SHP77 (cell line): ENCODE data around the gene MMP15.
"Not testable (repeated sequence)": the region's sequence is repeated elsewhere in the genome, so short reads cannot be mapped to it uniquely, and the experiment has no call there.

Source experiments
- DNase-seq, 2 experiments: peaks; one replicate each; lab custom pipeline; 2025; lab: John Stamatoyannopoulos, UW

Gene MMP15

DNA sequence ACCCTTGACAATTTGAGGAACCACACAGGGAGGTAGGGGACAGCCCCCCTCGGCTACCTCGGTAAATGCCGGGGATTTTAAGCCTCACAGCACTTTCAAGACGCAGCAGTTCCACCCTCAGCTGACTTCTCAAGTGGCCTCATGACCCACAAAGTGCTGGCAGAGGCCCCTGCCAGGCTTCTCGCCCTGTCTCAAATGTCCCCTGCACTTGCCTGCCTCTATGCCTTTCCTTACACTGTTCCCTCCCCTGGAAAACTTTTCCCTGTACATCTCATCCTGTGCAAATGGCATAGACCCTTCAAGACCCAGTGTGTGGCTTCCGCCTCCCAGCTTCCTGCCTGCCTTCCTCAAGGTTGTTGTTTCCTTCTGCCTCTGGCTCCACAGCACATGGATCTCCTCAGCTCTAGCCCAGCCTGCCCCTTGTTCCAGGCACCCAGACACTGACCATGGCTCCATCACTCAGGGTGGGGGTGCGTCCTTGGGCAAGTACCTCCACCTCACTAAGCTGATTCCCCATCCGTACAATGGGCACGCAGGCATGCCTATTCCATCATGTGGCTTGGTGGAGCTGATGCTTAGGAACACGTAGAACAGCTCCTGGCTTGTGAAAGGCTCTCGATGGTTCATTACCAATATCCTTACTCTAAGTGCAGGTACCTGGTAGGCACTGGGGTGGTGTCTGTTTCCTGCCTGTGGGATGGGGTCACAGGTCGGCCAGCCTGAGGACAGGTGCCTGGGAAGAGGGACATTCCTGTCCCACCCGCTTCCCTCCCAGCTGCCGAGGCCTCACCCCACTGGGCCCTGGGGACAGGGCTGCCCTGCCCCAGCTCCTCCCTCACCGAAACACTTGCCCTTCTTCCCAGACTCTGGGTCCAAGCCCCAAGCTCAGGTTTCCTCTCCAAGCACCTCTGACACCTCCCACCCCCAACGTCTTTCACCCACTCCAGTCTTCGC, 24.0 kb downstream of the MMP15 start:
- DNase-seq, result no peak

DNA sequence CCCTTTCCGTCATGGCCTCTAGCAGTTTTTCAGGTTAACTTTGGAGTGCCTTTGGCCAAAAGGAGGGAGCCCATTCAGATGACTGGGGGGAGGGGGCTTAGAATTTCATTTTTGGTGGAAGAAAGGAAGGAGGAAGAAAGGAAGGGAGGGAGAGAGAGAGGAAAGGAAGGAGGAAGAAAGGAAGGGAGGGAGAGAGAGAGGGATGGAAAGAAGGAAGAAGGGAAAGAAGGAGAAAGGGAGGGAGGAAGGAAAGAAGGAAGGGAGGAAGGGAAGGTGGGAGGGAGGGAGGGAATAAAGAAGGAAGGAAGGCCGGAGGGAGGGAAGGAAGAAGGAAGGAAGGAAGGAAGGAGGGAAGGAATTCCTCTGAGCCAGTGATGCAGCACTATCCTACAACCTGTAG, 25.7 kb downstream of the MMP15 start:
- DNase-seq, result no peak

DNA sequence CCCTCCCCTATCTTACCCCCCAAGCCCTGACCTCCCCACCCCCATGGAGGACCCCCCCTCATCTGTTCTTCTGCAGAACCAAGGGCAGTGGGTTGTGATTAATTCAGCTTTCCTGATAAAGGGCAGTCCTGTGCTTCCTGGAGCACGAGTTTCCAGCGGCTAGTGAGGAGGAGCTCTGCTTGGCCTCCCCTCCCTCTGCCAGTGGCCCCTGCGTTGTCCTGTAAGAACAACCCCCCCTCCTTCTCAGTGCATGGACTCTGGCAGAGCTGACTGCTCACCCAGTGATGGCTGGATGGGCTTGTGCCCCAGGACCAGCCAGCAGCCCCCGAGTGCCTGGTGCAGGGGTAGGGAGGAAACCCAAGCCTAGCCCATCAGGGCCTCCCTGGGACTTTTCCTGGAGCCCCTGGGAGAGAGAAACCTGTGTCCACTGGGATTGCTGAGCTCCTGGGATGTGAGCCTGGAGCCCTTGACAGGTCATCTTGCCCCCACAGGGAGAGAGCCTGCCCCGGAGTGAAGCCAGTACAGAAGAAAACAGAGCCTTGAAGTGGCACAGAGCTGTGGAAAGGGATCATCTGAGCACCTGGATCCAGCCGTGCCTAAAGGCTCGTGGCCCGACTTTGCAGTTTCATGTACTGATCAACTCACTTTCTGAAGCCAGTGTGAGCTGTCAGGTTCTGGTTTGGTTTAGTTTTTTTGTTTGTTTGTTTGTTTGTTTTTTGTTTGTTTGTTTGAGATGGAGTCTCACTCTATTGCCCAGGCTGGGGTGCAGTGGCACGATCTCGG, 26.5 kb downstream of the MMP15 start:
- DNase-seq, result no peak

DNA sequence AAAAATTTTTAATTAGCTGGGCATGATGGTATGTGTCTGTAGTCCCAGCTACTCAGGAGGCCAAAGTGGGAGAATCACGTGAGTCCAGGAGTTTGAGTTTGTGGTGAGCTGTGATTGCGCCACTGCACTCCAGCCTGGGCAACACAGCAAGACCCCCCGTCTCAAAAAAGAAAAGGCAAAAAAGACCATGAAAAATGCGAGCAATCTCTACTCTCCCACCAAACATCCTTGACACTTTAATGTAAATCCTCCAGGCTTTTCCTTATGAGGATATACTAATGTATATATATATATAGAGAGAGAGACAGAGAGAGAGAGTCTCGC, 28.1 kb downstream of the MMP15 start:
- no peak for DNase-seq

DNA sequence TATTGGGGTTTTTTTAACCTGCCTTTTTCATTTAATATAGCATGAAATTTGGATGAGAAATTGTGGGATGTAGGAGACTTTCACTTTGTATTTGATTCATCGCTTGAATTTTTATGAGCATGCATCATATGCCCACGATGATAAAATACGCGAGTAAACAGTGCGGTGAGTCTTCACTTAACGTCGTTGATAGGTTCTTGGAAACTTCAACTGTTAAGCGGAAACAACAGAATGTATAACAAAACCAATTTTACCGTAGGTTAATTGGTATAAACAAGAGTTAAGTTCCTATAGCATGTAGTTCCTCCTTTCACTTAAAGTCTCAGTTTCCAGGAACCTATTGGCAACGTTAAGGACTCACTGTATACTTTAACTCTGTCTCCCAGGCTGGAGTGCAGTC, 28.7 kb downstream of the MMP15 start:
- DNase-seq, result no peak

DNA sequence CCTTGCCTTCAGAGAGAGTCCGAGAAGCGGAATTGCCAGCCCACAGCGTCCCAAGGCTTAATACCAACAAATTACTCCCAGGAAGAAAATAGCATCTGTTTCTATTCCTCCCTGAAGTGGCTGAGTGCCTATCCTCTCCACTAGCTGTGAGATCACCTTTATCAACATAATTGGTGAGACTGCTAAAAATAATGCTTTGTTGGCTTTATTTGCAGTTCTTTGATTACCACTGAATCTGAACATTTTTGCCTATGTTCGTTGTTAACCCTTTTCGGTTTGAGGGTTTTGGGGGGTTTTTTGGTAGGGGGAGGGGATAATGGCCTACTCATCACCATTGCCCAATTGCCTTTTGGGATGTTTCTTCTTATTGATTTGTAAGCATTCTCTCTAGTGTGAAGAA, 31.0 kb downstream of the MMP15 start:
- no peak for DNase-seq

DNA sequence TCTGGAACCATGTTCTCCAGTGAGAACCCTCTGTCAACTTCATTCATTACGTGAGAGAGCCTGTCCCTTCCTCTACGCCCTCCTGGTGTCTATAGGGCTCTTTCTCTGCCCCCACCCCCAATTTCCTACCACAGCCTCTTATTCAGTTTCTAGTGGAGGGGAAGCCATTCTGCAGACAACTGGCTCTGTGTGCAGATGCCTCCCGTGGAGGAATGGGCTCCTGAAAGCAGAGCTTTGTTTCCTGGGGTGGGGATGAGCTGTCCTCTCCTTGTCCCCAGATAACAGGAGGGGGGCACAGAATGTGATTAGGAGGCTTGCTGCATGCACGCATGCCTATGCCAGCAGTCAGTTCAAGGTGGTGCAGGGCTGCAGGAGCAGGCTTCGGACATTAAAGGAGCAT, 31.6 kb downstream of the MMP15 start:
- DNase-seq, result no peak

DNA sequence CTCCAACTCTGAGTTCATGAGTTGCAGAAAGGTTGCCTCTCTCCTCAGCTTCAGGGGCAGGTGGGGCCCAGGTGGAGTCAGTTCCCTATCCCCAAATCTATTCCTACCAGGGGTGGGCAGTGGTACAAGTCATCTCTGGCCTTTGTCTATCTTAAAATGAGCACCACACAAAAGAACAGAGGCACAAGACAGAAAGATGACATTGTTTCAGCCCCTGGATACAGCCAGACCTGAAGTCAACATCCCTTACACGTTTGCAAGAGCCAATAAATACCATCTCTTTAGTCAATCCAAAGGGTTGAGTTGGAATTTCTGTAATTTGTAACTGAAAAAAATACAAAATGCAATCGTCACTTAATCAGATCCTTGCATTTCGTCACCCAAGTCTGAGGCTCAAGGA, 32.2 kb downstream of the MMP15 start:
- DNase-seq, result no peak

DNA sequence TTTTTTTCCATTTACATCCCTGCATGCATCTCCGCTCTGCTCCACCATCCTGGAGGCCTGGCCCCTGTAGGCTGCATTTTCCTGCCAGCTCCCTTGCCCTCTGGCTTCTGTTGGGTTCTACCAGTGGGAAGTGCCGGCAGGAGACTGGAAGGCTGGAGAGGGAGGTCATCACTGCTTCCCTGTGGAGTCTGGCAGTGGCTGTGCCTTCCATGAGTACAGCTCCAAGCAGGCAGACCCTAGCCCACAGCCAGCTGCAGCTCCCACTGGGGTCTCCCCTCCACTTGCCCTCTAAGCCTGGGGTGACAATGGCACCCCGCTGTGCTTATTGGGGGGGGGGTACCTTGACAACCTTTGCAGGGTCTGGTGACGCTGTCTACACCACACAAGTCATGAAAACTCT, 37.3 kb downstream of the MMP15 start:
- DNase-seq, result no peak

DNA sequence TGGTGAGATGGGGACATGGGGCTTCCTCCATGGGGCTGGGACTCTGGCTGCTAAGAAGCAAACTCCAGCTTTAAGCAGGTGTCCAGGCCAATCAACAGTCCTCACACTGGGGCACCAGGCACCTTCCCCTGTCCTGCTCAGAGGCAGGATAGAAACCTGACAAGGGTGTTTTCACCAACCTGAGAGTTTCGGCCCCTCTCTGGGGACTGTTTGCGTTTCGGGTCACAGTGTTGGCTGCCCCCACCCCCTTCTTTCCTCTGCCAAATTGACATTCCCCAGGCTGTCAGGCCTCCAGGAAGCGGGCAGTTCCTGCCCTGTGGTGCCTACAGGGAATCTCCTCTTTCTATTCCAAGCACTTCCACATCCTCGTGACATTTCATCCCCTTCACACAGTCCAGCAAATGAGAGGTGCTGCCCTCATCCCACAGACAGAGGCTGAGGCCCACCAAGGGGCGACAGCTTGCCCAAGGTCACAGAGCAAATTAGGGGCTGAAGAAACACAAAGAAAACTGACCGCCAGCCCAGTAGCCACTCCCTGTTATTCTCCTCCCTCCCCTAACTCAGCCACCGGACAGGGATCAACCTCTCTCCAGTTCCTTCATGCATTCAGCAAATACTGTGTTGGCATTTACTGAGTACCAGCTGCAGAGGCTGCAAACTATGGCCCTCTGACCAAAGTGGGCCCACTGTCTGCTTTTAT, 38.0 kb downstream of the MMP15 start:
- no peak for DNase-seq

DNA sequence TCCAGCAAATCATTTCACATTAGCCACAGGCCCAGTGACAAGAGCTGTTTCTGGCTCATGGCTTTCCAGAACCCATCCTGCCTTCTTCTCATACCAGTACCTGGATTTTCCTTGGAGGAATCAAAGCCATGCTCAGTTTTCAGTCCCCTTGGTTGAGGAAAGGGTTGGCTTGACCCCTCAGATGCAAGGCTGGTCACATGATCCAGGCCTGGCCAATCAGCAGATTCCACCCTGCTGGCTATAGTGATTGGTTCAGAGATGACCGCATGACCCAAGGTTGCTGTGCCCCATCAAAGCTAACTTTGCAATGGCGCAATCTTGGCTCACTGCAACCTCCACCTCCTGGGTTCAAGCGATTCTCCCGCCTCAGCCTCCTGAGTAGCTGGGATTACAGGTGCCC, 45.0 kb downstream of the MMP15 start:
- no peak for DNase-seq

DNA sequence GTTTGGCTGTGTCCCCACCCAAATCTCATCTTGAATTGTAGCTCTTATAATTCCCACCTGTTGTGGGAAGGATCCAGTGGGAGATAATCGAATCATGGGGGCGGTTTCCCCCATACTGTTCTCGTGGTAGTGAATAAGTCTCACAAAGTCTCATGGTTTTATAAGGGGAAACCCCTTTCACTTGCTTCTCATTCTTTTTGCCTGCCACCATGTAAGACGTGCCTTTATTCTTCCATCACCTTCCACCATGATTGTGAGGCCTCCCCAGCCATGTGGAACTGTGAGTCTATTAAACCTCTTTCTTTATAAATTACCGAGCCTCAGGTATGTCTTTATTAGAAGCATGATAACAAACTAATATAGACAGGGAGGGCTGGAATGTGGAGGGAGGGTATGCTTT, 46.6 kb downstream of the MMP15 start:
- not testable (repeated sequence) for DNase-seq

DNA sequence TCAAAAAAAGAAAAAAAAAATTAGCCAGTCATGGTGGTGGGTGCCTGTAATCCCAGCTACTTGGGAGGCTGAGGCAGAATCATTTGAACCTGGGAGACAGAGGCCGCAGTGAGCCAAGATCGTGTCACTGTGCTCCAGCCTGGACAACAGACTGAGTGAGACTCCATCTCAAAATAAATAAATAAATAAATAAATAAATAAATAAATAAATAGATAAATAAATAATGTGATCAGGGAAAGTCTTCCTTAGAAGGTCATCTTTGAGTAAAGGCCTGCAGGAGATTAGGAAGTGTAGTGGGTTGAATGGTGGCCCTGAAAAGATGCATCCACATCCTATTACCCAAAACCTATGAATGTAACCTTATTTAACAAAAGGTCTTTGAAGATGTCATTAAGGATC, 47.5 kb downstream of the MMP15 start:
- DNase-seq, result not testable (repeated sequence)

DNA sequence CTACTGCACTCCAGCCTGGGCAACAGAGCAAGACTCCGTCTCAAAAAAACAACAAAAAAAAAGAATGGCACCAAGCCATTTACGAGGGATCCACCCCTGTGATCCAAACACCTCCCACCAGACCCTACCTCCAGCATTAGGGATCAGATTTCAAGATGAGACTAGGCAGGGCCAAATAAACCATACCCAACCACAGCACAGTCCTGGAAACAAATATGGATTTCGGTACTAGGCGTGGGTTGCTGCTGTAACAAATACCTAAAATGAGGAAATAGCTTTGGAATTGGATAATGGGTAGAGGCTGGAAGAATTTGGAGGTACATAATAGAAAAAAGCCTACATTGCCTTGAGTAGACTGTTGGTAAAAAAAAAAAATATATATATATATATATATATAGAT, 49.1 kb downstream of the MMP15 start:
- DNase-seq, result no peak

DNA sequence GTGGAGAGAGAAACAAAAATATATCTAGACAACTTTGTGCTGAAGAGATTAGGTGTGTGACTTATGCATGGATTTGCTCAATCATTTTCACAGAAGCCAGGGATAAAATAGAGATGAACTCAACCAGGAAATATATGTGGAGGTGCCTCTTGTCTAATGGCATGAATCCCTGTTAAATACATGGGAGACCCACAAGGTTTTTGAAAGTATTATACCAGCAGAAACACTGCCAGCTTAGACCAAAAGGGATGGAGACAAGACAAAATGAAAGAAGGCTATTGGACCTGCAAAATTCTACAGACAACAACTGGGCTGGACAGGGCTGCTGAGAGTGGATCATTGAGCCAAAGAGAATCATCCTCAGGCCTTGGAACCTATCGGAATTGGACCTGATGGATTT, 51.0 kb downstream of the MMP15 start:
- DNase-seq, result no peak

DNA sequence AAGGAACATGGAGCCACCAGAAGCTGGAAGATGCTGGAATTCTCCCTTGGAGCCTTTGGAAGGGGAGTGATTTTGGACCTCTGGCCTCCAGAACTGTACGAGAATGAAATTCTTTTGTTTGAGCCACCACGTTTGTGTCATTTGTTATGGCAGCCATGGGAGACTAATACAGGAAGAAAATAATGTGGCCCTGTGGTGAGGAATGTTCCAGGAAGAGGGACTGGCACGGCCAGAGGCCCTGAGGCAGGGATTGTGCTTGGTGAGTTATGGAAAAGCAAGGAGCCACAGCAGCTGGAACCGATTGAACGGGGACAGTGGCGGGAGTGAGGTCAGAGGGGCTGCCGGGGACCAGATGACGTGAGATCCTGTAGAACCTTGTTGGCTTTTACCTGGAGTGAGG, 52.2 kb downstream of the MMP15 start:
- DNase-seq, result no peak

DNA sequence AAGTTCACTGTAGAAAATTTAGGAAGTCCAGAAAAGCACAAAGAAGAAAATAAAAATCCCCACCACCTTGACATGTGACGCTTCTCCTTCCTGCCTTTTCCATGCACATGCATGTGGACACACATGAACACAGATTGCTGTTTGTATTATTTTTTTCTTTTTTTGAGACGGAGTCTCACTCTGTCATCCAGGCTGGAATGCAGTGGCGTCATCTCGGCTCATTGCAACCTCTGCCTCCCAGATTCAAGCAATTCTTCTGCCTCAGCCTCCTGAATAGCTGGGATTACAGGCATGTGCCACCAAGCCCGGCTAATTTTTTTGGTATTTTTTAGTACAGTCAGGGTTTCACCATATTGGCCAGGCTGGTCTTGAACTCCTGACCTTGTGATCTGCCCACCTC, 55.1 kb downstream of the MMP15 start:
- DNase-seq, result not testable (repeated sequence)

DNA sequence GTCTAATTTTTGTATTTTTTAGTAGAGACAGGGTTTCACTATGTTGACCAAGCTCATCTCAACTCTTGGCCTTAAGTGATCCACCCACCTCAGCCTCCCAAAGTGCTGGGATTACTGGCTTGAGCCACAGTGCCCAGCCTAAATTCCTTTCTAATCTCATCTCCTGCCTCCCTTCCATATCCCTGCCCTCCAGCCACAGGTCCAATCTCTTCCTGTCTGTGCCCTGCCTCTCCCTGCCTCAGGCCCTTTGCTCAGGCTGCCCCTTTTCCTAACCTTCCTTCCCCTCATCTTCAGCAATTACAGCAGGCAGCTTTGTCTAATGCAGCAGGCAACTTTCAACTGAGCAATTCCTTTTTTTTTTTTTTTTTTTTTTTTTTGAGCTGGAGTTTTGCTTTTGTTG, 56.8 kb downstream of the MMP15 start:
- no peak for DNase-seq

DNA sequence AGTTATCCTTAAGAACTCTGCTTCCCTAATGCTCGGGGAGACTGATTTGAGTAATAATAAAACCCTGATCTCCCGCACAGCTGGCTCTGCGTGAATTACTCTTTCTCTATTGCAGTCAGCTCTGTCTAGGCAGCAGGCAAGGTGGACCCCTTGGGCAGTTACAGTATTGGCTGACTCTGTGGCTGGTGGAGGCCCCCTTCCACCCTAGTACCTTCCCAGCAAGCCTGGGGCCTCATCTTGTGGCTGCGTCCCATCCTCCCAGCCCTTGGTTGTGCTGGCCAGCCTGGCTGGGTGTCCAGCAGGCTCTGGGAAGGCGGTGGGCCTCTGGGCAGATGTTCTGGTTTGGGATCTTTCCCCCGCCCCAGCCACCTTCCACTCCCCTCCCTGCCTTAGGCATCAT, 59.1 kb downstream of the MMP15 start:
- no peak for DNase-seq

DNA sequence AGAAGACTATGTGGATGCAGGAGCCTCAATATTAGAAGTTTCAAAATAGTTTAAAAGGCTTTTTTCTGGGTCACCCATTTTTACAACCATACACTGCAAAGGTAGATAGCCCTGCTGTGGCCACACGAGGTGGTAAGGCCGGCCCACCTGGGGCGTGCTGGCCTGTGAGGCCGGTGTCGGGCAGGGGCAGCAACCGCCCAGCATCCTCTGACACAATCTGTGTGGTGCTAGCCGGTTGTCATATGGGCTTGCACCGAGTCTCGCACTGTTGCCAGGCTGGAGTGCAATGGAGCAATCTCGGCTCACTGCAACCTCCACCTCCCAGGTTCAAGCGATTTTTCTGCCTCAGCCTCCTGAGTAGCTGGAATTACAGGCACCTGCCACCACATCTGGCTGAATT, 59.6 kb downstream of the MMP15 start:
- no peak for DNase-seq

DNA sequence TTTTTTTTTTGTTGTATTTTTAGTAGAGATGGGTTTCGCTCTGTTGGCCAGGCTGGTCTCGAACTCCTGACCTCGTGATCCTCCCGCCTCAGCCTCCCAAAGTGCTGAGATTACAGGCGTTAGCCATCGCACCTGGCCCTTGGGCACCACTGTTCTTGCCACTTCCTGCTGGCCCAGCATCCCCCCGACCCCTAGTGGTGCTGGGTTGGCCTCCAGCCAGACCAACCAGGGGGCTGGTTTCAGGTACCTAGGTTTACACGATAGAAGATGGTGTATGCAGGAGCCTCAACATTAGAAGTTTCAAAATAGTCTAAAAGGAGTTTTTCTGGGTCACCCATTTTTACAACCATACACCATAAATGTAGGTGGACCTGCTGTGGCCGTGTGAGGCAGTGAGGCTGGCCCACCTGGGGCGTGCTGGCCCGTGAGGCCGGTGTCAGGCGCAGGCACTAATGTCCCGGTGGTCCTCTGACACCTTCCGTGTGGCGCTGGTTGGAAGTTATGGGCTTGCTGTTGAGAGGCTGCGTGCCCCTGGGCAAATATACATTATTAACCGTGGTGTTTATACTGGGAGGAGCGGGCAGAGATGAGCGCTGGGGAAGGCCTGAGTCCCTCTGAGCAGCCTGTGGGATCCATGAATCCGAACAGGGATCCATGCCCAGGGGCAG, 60.2 kb downstream of the MMP15 start:
- DNase-seq, result no peak
